Neuronal stem cell (in vitro differentiated cells): ENCODE measurements around the gene RETSAT.

Source experiments
- DNase-seq: peaks from one replicate; pipeline ENCODE4 v3.0.0-alpha.2; 2013; ENCODE audit warnings: low spot score
- H2AFZ ChIP-seq: one replicate; pipeline ENCODE4 v1.6.1; 2013; ENCODE audit warnings: mild to moderate bottlenecking, low read length, inconsistent platforms
- H2AK5ac ChIP-seq: 2 replicates; pipeline ENCODE4 v1.6.1; 2013; ENCODE audit warnings: low read depth, mild to moderate bottlenecking, inconsistent platforms, low read length, moderate library complexity, mixed read lengths
- H2BK120ac ChIP-seq: 2 replicates; pipeline ENCODE4 v1.6.1; 2013; ENCODE audit warnings: low read depth, mild to moderate bottlenecking, inconsistent platforms, low read length, moderate library complexity, mixed read lengths
- H2BK12ac ChIP-seq: one replicate; pipeline ENCODE4 v1.6.1; 2013; ENCODE audit warnings: low read length, inconsistent platforms
- H2BK15ac ChIP-seq: 2 replicates; pipeline ENCODE4 v1.6.1; 2013; ENCODE audit warnings: mild to moderate bottlenecking, low read length, inconsistent platforms, mixed read lengths
- H2BK5ac ChIP-seq: one replicate; pipeline ENCODE4 v1.6.1; 2013; ENCODE audit warnings: inconsistent platforms, mild to moderate bottlenecking, low read length, moderate library complexity
- H3K14ac ChIP-seq: one replicate; pipeline ENCODE4 v1.6.1; 2013; ENCODE audit warnings: low read length, inconsistent platforms
- H3K18ac ChIP-seq: 2 replicates; pipeline ENCODE4 v1.6.1; 2013; ENCODE audit warnings: low read length, inconsistent platforms
- H3K23ac ChIP-seq: 2 replicates; pipeline ENCODE4 v1.6.1; 2013; ENCODE audit warnings: low read depth, mild to moderate bottlenecking, mixed read lengths, low read length, inconsistent platforms; ENCODE audit not compliant: poor library complexity
- H3K27ac ChIP-seq: replicated peaks from 3 replicates; pipeline ENCODE4 v1.5.1; 2013; ENCODE audit warnings: low read length, inconsistent platforms
- H3K27me3 ChIP-seq, 3 experiments: 2 replicates each; pipeline ENCODE4 v1.6.1; 2013; ENCODE audit warnings: low read length in 3 of 3, mild to moderate bottlenecking in 2 of 3, inconsistent platforms in 1 of 3, low read depth in 1 of 3, mixed read lengths in 1 of 3, moderate library complexity in 1 of 3; ENCODE audit not compliant: control insufficient read depth in 3 of 3, insufficient read depth in 3 of 3
- H3K36me3 ChIP-seq, 2 donors: replicated peaks in 1 of 2; 2 replicates each; pipeline ENCODE4 v1.6.1; 2013; ENCODE audit warnings: low read length in 2 of 2; ENCODE audit not compliant: control insufficient read depth in 2 of 2, insufficient read depth in 2 of 2
- H3K4ac ChIP-seq: 2 replicates; pipeline ENCODE4 v1.6.1; 2013; ENCODE audit warnings: inconsistent platforms, mild to moderate bottlenecking, low read length, moderate library complexity
- H3K4me1 ChIP-seq, 2 donors: 1 replicate in 1 of 2; 2 replicates in 1 of 2; pipeline ENCODE4 v1.6.1; 2013; ENCODE audit warnings: low read length in 2 of 2, low read depth in 1 of 2; ENCODE audit not compliant: control insufficient read depth in 2 of 2, insufficient read depth in 1 of 2
- H3K4me2 ChIP-seq: one replicate; pipeline ENCODE4 v1.6.1; 2013; ENCODE audit warnings: mild to moderate bottlenecking, low read length, inconsistent platforms; ENCODE audit not compliant: insufficient read depth, poor library complexity, severe bottlenecking
- H3K4me3 ChIP-seq, 2 donors: 2 replicates each; pipeline ENCODE4 v1.5.1; 2013; ENCODE audit warnings: low read length in 2 of 2, mild to moderate bottlenecking in 2 of 2, inconsistent platforms in 1 of 2, moderate library complexity in 1 of 2
- H3K79me1 ChIP-seq: one replicate; pipeline ENCODE4 v1.6.1; 2013; ENCODE audit warnings: low read depth, mild to moderate bottlenecking, inconsistent platforms, low read length, moderate library complexity
- H3K9ac ChIP-seq: one replicate; pipeline ENCODE4 v1.6.1; 2013; ENCODE audit warnings: mild to moderate bottlenecking, low read depth, low read length, inconsistent platforms; ENCODE audit not compliant: poor library complexity
- H3K9me3 ChIP-seq, 2 donors: replicated peaks in 1 of 2; 2 replicates each; pipeline versions ENCODE3 to v1.6.1; 2013; ENCODE audit warnings: low read length in 2 of 2, mild to moderate bottlenecking in 2 of 2, inconsistent platforms in 1 of 2, low read depth in 1 of 2, mixed read lengths in 1 of 2, moderate library complexity in 1 of 2; ENCODE audit not compliant: control insufficient read depth in 2 of 2, insufficient read depth in 1 of 2
- H4K8ac ChIP-seq: one replicate; pipeline ENCODE4 v1.6.1; 2013; ENCODE audit warnings: low read depth, mild to moderate bottlenecking, inconsistent platforms, low read length, moderate library complexity
- H4K91ac ChIP-seq: one replicate; pipeline ENCODE4 v1.6.1; 2013; ENCODE audit warnings: low read length, low read depth, mild to moderate bottlenecking, inconsistent platforms; ENCODE audit not compliant: poor library complexity
- WGBS, 2 donors: extraction: QIAGEN DNeasy Blood & Tissue Kit; methylation state at CpG; one replicate each; pipeline ENCODE4 v1.1.7; 2013; ENCODE audit warnings: missing lambda C conversion rate in 2 of 2, mixed read lengths in 1 of 2; ENCODE audit not compliant: insufficient read length in 2 of 2, insufficient replicate concordance in 1 of 2; ENCODE audit errors: extremely low coverage in 2 of 2; 5-methylcytosine and 5-hydroxymethylcytosine counted together

Gene RETSAT

DNA sequence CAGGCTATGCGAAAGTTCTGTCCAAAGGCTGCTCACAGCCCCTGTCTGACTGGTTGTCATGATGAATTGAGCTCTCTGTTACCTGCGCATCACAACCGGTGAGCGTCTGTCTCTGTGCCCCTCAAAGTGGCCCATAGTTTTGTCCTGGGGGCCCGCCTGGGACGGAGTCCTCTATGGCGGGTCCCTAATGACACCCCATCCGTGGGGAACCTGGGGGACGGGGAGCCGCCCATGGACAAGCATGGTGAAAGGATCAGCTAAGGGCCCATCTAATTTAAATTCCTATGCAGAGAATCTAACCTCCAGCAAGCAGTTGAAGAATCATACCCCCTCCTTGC is 714 bp upstream of the RETSAT start:
- no peak overlapping the region for H3K14ac ChIP-seq
- H3K4me2 ChIP-seq: peak overlapping the region; percentile 67
- no peak overlapping the region for H3K4ac ChIP-seq
- H3K18ac ChIP-seq: peak overlapping the region; percentile 90
- no peak overlapping the region for H3K23ac ChIP-seq
- H2AFZ ChIP-seq: peak overlapping the region; percentile 97
- H2BK120ac ChIP-seq: no peak overlapping the region
- H3K4me3 ChIP-seq: peak overlapping the region; percentile 82 to 93
- WGBS, 2 donors: no CpG with 5 or more reads among the region's 10 CpGs
- peaks cover 14 to 53% of the 10 kb centered on the region in 2 donors for H3K36me3 ChIP-seq
- no peak overlapping the region for H2AK5ac ChIP-seq
- H4K91ac ChIP-seq: no peak overlapping the region
- no peak overlapping the region for H4K8ac ChIP-seq
- H3K4me1 ChIP-seq: peaks cover 4 to 7% of the 10 kb centered on the region in 2 donors
- H2BK12ac ChIP-seq: no peak overlapping the region
- H3K9ac ChIP-seq: peak overlapping the region; percentile 90
- no peak overlapping the region for H3K27ac ChIP-seq
- H3K9me3 ChIP-seq: no peaks in the 10 kb centered on the region
- no peak overlapping the region for H2BK15ac ChIP-seq
- H3K27me3 ChIP-seq: no peaks in the 10 kb centered on the region
- H2BK5ac ChIP-seq: peak overlapping the region; percentile 16
- H3K79me1 ChIP-seq: no peaks in the 10 kb centered on the region
- DNase-seq: no peak

DNA sequence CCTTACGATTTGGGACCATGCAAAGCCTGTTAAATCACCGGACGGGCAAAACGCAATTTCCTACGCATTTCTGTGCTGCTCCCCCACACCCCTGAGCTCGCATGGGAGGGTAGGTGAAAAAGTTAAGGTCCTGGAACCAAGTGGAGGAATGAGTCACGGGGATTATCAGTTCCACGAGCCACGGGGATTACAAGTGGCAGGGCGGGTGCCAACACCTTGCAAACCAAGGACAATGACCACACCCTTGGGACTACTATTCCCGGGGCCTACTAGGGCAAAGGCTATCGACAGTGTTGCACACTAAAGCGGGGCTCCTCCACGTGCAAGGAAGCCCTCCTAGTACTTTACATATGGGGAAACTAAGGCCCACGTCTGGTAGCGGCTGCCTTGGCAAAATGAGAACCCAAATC is 447 bp downstream of the RETSAT start:
- Histone ChIP-seq H4K91ac (no peak overlapping the region), H3K27ac (no peak overlapping the region), H2AFZ (peak overlapping the region; percentile 97), H3K18ac (peak overlapping the region; percentile 31), H3K9me3 (no peaks in the 10 kb centered on the region), H3K4me2 (peak overlapping the region; percentile 71), H2BK120ac (no peak overlapping the region), H3K27me3 (no peaks in the 10 kb centered on the region), H3K9ac (peak overlapping the region; percentile 53), H2BK5ac (no peak overlapping the region), H3K4me1 (peaks cover 4 to 7% of the 10 kb centered on the region in 2 donors), H2BK12ac (no peak overlapping the region), H3K36me3 (peaks cover 20 to 57% of the 10 kb centered on the region in 2 donors), H3K14ac (no peak overlapping the region), H4K8ac (no peak overlapping the region), H3K4me3 (peak overlapping the region; percentile 79 to 93), H3K79me1 (no peaks in the 10 kb centered on the region), H3K4ac (no peak overlapping the region), H2AK5ac (no peak overlapping the region), H2BK15ac (peak overlapping the region; percentile 5), H3K23ac (no peak overlapping the region)
- DNase-seq: peak; percentile 3
- no CpG with 5 or more reads among the region's 16 CpGs for WGBS, 2 donors

DNA sequence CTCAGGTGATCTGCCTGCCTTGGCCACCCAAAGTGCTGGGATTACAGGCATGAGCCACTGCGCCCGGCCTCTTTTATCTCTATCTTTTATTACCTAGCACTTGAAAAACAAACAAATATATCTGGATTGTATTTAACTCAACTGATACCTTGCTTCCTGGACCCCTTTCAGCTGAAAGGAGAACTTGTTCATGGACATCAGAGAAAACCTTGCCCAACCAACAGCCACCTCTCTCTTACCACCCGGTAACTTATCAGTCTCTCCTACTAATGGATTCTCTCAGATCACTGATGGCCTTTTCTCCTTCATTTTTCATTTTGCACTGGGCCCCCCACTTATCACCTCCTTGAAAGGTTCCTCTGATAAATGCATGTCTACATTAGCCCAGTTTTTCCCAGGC is 6.7 kb downstream of the RETSAT start:
- Histone ChIP-seq H2BK5ac (no peak overlapping the region), H3K14ac (no peak overlapping the region)
- WGBS, 2 donors: no CpG with 5 or more reads among the region's 3 CpGs

DNA sequence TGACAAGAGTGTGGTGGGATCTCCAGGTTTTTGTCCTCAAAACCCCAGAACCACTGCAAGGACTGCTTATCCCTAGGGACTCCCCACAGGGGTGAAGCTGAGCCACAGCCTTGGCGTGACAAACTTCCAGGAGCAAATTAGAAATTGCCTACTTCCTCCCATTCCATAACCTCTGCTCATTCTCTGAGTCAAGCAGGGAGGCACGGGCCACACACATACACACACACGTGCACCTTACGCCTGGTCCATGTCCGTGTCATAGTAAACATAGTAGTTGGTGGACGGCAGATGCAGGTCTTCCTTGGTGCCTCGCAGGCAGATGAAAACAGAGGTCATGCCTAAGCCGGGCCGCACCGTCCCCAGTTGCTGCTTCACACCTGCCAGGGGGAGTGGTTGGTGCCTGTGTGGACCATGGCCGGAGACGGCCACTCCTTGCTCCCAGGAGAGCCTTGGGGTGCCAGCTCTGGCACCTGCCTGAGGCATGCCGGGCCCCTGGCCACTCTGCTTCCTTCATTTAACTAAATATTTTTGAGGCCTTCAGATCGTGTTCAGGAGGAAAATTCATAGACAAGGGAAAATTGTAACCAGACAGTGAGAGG is 9.9 kb downstream of the RETSAT start:
- Histone ChIP-seq H2BK5ac (peak overlapping the region; percentile 53), H3K4me1 (no peaks in the 10 kb centered on the region), H2BK12ac (no peak overlapping the region), H2BK15ac (no peak overlapping the region), H3K18ac (no peak overlapping the region), H2AFZ (no peak overlapping the region), H3K9me3 (no peaks in the 10 kb centered on the region), H3K4me2 (no peak overlapping the region), H3K27ac (no peak overlapping the region), H3K4me3 (no peak overlapping the region), H2AK5ac (no peak overlapping the region), H2BK120ac (no peak overlapping the region), H3K79me1 (no peaks in the 10 kb centered on the region), H4K91ac (no peak overlapping the region), H3K27me3 (no peaks in the 10 kb centered on the region), H3K23ac (no peak overlapping the region), H3K4ac (no peak overlapping the region), H3K36me3 (peaks cover 8 to 40% of the 10 kb centered on the region in 2 donors), H3K9ac (no peak overlapping the region), H4K8ac (no peak overlapping the region), H3K14ac (no peak overlapping the region)
- no peak for DNase-seq
- no CpG with 5 or more reads among the region's 14 CpGs for WGBS, 2 donors

More for the DNA sequence above, 6.7 kb downstream of the RETSAT start:
- no peaks in the 10 kb centered on the region for H3K79me1 ChIP-seq
- DNase-seq: no peak
- H2BK15ac ChIP-seq: no peak overlapping the region
- H3K9ac ChIP-seq: no peak overlapping the region
- H3K18ac ChIP-seq: no peak overlapping the region
- no peaks in the 10 kb centered on the region for H3K4me1 ChIP-seq
- H3K27ac ChIP-seq: no peak overlapping the region
- H2BK120ac ChIP-seq: no peak overlapping the region
- no peak overlapping the region for H2AFZ ChIP-seq
- no peak overlapping the region for H3K4me3 ChIP-seq
- no peak overlapping the region for H3K4me2 ChIP-seq
- peaks cover 18 to 62% of the 10 kb centered on the region in 2 donors for H3K36me3 ChIP-seq
- H2AK5ac ChIP-seq: no peak overlapping the region
- H3K4ac ChIP-seq: no peak overlapping the region
- no peak overlapping the region for H2BK12ac ChIP-seq
- no peak overlapping the region for H4K91ac ChIP-seq
- no peak overlapping the region for H4K8ac ChIP-seq
- H3K23ac ChIP-seq: no peak overlapping the region
- no peaks in the 10 kb centered on the region for H3K9me3 ChIP-seq
- H3K27me3 ChIP-seq: no peaks in the 10 kb centered on the region
